ENCODE data around the gene TM4SF18.
A peak's percentile ranks its signal among the peaks of the same experiment; 100 is the strongest.

Gene TM4SF18

GRCh38 chr3:149332227-149332765 lies 1.1 kb downstream of the TM4SF18 start:
- H3K27ac ChIP-seq = peak overlapping the region; percentile 72

GRCh38 chr3:149331396-149331795 lies 2.0 kb downstream of the TM4SF18 start:
- TF ChIP-seq CTCF (conservative IDR thresholded peaks at IDR 0.05) = no peak

More at GRCh38 chr3:149332227-149332765, 1.1 kb downstream of the TM4SF18 start:
- no peak for TF ChIP-seq CTCF (conservative IDR thresholded peaks at IDR 0.05)

GRCh38 chr3:149330609-149331331 lies 2.7 kb downstream of the TM4SF18 start:
- no peak for TF ChIP-seq CTCF (conservative IDR thresholded peaks at IDR 0.05)
- no peak overlapping the region for H3K27ac ChIP-seq

More at GRCh38 chr3:149331396-149331795, 2.0 kb downstream of the TM4SF18 start:
- no peak overlapping the region for H3K27ac ChIP-seq

- no peak overlapping the region; the same call in 1 of the 2 replicates for H3K27ac ChIP-seq
- TF ChIP-seq CTCF (conservative IDR thresholded peaks at IDR 0.05) = no peak
Measured at GRCh38 chr3:149327156-149327555, 6.3 kb downstream of the TM4SF18 start.

GRCh38 chr3:149325581-149325980 lies 7.9 kb downstream of the TM4SF18 start:
- TF ChIP-seq CTCF (conservative IDR thresholded peaks at IDR 0.05) = no peak
- no peak overlapping the region for H3K27ac ChIP-seq

- no peak overlapping the region for H3K27ac ChIP-seq
- TF ChIP-seq CTCF (conservative IDR thresholded peaks at IDR 0.05) = no peak
Measured at GRCh38 chr3:149324332-149324731, 9.1 kb downstream of the TM4SF18 start.

- no peak overlapping the region for H3K27ac ChIP-seq
- TF ChIP-seq CTCF (conservative IDR thresholded peaks at IDR 0.05) = no peak
Measured at GRCh38 chr3:149321640-149322039, 11.8 kb downstream of the TM4SF18 start.

Data from VCaP (cell line).